Activated CD4-positive, alpha-beta T cell treated with anti-CD3 and anti-CD28 coated beads, Interleukin-2, amount 50 U/mL, for 24 hours (primary cell): Measurements from ENCODE around the gene KAZN.

ENCODE experiments used
- DNase-seq, 2 donors: peaks; one replicate each; pipeline ENCODE4 v3.0.0-alpha.2; 2020; ENCODE audit warnings: low read depth in 1 of 2, low spot score in 1 of 2

Gene KAZN

DNA sequence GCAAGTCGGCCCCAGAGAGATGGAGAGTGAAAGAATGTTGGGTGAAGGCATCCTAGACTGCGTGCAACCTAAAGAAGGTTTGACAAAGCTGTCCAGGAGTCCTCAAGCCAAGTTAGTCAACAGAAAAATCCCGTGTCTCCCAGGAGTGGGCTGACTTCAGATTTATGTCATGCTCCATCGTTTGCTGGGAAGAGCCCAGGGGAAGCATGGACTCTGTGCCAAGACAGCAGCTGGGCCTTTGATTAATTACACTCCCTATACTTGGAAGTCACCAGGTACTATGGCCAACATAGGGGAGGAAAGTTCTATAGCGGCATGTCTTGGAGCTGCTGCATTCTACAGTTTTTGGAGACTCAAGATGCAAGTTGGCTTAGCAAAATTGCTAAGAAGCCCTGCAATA is 247.4 kb downstream of the KAZN start:
- DNase-seq: no peak

DNA sequence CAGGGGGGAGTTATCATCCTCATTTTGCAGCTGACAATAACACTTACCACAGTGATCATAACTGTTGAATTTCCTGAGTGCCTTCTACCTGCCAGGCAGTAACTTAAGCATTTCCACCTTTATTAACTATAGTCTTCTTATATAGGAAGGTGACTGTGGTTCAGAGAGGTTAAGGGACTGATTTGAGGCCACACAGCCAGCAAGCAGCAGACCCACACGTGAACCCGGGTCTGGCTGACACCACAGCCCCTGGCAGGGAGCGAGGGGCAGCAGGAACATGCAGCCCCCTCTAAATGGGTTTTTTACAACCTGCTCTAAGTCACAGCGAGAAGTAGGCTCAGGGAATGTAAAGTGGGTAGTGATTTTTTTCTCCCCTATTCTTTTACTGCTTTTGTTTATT is 248.2 kb downstream of the KAZN start:
- no peak for DNase-seq

DNA sequence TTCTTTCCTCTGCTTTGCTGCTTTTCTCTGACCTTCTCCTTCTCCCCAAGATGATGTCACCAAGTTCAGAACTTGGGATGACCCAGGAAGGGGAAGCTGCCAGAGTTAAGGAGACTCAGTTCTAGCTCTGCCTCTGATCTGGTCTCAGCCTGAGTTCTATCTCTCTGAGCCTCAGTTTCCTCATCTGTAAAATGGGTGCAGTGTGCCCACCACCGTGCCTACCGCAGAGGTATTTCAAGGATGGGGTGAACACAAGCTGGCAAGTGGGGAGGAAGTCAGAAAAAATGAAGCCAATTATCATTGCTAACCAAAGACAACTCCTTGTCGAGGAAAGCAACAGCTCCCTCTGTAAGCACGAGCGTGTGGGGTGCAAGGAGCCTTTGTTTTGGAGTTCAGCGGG is 249.7 kb downstream of the KAZN start:
- no peak for DNase-seq

DNA sequence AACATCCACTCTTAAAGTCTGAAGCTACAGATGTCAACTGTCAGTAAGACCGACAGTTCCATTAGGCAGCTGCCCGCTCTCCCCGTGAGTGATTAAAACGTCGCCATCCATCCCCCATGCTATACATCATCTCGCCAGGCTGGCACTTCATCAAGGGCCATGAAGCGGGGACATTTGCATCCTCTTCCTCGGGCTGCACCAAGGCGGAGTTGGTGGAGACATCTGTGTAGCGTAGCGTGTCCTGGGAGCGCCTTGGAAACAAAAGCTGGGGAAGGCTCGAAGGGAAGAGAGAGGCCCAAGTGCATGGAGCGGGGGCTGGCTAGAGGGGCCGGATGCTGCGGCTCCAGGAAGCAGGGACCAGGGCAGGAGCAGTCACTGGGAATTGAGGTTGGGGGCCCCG is 250.1 kb downstream of the KAZN start:
- DNase-seq: no peak

DNA sequence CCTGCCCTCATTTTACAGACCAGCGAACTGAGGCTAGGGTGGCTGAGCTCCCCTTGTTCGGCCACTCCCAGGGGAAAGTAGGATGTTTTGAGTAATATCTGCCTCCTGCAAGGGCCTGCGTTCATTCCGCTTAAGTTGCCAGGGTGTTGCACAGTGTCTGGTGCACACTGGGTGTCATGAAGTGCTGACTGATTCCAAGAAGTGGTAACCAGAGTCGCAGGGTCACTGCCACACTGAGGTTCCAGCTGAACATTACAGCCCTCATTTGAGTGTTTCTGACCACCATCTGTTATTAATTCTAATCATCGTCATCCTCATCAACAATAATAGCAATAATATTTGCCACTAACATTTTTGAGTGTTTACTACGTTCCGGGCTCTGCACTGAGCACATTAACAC is 250.6 kb downstream of the KAZN start:
- DNase-seq: no peak

DNA sequence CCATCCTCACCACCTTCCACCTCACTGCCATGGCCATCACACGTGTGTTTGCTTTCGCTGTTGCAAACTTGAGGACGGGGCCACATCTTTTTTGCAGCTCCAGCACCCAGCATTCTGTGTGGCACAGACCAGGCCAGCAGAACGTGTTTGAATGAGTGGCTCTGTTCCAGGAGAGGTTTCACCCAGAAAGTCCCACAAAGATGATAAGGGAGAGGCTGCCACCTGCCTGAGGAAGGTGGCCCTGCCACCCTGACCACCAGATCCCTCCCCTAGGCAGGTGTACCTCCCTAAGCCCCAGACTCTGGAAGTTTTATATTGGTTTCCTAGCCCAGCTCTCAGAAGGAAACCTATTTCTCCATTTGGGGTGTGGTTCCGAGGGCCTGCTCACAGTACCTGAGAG is 252.1 kb downstream of the KAZN start:
- no peak for DNase-seq

DNA sequence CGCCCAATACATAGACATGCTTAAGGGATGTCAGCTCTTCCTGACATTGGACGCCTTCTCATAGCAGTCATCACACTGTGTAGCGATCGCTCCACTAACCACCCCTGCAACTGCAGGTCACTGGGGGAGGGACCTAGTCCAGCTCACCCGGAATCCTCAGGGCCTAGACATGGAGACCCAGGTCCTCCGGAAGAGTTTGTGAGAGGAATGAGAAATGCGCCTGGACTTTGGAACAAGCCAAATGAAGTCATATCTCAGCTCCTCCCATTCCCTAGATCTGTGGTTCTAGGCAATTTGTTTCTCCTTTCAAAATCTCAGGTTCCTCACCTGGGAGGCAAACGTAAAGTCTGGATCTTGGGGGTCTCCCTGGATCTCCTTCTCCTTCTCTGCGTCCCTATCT is 253.3 kb downstream of the KAZN start:
- no peak for DNase-seq

DNA sequence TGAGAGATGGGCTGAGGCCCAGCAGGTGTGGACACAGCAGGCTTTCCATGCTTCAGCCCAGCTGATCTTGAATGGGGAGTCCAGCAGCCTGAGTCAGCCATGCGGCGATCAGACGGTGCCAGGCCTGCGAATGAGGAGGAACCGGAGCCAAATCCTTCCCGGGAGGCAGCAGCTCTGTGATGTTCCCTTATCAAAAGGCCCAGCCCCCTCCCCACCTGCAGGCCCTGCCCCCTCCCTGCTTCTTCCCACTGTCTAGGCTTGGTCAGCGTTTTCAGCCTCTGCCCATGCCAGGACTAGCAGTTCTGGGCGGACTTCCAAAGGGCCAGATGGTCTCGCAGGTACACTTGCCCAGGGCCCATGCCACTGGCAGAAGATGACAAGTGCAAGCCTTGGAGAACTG is 253.8 kb downstream of the KAZN start:
- DNase-seq: no peak

DNA sequence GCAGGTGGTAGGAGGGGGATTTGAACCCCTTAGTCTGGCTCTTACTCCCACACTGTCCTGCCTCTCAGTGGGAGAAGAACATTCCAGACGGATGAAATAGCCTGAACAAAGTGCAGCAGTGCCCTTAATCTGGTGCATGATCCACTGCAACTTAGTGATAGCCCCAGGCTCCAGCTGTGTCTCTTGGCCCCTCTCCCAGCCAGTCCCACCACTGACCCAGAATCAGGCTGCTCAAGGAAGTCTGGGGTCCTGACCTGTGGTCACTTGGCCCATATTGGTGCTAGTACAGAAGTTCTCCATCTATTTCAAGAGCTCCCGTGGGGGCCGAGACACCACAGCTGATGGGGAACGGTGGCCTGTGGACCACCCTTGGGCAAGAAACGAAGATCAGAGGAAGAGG is 255.0 kb downstream of the KAZN start:
- DNase-seq: no peak

DNA sequence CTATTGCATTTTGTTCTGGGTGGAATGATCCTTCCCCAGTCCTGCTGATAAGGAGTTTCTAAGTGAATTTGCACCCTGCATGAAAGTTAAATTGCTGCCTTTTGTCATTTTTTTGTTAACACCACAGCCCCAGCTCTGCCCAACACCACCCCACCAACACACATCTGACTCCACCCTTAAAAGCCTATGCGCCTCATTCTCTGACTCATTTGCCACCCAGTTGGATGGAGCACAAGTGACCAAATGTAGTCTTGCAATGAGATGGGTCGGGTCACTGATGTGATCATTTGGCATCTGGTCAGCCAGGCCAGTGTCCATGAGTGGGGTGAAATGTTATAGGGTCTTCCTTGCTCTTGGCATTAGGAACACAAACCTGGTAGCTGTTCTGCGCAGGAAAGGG is 256.8 kb downstream of the KAZN start:
- no peak for DNase-seq

DNA sequence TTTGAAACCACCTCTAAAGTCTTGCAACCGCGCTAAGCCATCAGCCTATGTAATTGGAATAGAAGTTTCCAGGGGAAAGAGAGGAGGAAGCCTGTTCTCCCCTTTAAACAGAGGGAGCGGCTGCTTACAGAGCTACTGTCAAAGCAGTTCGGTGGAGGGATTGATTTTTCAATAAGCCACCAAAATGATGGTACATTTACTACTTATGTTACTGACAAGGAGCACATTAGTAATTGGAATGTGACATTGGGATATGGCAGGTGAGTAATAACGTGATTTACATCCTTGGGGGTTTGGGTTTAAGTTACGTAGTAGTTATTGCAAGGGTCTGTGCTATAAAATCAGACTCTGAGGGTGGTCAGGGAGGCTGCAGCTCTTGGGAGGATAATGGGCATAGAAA is 257.3 kb downstream of the KAZN start:
- DNase-seq: no peak

DNA sequence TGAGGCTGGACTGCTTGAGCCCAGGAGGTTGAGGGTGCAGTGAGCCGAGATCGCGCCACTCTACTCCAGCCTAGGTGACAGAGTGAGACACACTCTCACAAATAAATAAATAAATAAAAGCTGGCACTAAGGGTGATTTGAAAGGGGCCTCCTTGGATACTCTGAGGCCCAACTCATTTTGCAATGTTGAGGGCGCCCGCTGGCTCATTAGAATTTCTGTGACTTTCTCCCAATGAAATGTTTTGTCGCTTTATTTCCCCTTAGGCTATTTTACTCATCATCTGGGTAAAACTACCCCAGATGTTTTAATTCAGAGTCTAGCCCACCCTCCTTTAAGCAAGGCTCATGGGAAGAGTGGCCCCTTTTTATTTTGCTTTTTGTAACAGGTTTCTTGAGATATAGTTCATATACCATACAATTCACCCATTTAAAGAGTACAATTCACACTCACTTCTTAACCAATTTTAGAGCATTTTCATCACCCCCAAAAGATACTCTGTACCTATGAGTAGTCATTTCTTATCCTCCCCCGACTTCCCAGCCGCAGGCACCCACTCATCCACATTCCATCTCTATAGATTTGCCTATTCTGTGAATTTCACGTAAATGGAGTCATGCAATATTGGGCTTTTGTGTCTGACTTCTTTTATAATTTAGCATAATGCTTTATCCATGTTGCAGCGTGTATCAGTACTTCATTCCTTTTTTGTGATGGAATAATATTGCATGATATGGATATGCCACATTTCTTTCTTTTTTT is 259.1 kb downstream of the KAZN start:
- DNase-seq: no peak

DNA sequence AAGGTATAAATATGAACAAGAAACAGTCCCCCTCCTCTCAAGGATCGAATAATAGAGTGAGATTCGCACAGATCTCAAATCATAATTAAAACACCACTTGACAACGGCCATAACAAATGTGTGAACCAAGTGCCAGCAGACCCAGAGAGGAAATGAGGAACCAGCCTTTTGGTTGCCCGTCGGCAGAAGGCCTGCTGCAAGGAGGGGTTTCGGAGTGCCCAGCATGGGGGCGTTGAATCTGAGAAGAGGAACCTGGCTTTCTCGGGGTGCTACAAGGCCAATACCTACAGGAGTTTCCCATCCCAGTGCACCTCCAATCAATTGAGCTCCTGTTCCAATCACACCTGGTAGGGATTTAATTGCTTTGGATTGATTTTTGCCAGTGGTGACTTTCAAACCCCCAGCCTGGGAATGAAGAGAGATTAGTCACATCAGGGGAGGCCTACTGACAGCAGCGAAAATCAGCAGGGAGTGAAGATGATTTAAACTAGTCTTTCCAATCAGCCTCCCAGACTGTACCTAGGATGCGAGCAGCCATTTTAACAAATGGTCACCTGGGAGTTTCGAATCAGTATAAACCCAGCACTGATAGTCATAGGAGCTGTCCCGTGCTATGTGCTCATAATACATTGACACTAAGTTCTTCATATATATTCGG is 263.8 kb downstream of the KAZN start:
- DNase-seq: no peak

DNA sequence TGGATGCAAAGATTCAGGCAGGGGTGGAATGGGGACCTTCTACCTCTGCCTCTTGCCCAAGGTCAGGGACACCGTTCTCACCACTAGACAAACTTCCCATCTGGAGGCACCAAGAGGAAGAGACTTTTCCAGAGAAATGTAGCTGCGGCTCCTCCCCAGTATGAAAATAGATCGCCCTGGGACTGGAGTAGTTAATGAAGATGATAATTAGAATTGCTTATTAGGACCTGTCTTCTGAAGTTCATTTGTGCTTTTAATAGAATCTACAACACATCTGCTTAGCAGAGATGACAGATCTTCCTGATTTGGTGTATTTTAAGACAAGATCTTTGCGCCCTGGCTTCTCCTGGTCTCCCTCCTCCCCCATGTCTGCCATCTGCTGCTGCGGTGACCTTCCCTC is 266.6 kb downstream of the KAZN start:
- DNase-seq: no peak

DNA sequence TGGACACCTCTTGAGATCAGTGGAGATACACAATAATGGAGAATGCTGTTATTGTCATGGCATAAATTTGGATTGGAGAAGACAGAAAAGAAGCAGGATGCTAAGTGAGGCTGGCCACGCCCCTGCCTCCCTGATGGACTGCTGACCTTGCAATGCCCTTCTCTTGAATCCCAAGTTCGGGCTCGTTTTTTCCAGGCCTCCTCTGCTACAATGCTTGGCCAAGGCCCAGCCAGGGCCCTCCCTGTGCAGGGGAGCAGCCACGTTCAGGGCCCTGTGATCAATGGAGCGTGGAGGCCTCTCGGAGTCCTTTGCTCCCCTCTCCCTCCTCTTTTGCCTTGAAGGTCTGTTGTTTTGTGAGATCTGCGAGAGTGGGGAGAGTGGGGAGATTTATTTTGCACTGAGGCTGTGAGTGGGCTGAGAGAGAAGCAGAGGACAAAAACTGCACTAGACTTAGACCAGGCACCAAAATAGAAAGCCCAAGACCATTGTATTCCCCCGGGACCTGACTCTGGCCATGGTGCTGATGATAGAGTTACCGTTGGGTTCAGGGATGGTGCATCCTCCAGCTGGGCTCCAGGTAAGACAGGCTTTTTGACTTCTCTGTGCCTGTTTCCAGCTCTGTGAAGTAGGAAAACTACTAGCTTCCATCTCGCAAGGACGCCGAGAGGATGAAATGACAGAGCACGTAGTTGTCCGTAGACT is 268.6 kb downstream of the KAZN start:
- no peak for DNase-seq

DNA sequence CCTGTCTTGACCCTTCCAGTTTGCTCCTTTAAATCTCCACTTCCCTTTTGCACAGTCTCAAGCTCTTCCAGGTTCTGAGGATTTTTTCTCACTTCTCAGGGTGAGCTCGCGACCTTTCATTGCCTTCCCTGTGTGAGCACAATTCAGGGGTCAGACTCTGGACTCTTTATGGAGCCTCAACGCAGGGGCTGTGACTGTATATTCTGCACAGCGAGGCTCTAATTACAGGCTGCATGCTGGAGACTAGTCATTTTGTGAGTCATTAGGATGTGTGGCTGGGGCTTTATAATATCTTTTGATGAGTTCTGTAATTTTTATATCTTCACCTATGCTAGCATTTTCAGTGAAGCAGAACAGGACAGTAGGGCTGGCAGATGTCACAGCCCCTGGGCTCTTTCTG is 270.7 kb downstream of the KAZN start:
- DNase-seq: no peak

DNA sequence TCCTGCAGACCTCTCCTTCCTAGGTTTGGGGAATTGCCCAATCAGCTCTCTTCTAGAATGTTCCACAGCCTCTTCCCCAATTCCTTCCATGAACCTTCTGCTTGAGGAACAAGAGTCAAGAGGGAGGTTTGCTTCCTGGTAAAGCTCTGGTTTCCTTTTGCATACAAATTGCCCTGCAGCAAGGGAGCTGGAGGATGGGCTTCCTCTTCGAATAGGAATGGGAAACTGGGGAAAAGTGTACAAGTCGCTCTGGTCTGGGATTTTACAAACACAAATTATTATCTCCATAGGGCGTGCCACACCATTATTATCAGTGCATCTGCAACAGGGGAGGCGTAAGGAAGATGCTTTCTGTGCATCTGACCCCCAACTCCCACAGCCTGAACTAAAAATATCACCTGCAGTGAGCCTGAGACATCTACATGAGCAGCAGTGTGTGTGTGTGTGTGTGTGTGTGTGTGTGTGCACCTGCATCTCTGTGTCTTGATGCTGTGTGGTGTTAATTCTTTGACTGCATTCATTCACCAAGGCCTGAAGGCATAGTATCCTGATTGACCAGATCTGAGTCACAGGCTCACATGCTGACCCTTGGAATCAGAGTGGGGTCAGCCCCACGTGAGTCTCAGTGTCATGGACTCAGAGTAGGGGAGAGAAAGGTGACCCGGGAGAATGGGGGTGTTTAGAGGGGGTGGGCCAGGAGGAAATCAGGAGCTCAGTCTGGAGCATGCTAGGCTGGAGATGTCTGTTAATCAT is 272.9 kb downstream of the KAZN start:
- DNase-seq: no peak

DNA sequence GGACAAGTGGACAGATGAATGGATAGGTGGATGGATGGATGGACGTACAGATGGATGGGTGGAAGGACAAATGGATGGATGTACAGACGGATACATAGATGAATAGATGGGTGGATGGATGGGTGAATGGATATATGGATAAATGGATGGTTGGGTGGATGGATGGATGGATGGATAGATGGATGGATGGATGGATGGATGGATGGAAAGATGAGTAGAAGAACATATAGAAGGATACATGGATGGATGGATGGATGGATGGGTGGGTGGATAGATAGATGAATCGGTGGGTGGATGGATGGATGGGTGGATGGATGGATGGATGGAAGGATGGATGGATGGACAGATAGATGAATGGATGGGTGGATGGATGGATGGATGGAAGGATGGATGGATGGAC is 274.3 kb downstream of the KAZN start:
- no peak for DNase-seq

DNA sequence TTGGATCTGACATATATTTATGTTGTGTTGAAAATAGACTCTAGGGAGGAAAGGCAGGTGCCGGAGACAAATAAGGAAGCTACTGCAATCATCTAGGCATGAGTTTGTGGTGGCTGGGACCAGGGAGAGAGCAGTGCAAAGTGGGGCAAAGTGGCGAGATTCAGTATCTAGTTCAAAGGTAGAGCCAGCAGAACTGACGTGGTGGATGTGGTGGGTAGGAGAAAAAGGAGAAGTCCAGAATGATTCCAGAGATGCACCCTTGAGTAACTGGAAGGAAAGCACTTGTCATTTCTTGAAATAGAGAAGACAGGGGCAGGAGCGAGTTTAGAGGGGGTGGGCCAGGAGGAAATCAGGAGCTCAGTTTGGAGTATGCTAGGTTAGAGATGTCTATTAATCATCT is 275.2 kb downstream of the KAZN start:
- no peak for DNase-seq

DNA sequence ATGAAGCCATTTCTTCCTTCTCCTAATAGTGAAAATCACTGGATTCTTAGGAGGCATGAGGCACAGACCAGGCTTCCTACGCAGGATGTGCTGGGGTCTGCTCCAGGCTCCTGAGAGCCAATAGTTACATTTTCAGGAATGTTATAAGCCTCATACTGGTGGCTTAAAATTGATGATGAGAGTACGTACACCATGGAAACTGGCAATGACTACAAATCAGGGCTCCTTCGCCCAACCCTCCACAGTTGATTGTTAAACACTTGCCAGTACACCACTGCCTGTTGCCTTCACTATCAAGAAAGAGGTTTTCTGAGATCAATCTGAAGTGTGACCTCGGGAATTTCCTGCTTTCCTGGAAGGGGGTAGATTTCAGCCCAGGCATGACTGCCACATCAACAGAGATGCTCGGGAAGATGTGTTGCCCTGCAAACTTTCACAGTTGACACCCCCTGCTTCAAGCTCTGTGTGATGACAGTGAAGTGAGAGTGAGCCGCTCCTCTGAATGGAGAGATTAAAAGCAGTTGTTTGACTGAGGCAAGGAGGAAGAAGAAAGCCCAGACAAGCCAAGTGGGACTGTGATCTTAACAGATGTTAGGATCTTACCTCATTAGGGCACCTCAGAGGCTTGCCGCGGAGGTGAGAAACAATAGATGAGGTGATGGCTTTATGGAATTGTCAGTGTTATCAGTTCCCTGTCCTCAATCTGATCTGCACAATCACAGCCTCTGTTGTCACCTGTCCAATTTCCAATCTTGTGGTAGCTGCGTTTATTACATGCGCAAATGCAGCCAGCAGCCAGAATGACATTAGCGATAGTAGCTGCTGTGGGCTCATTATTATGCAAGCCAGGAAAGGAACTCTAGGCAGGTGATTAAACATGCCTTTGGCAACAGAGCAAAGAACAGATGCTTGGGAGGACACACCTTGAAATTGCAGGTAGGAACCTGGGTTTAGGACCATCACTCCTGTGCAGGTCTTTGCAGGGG is 277.3 kb downstream of the KAZN start:
- no peak for DNase-seq

DNA sequence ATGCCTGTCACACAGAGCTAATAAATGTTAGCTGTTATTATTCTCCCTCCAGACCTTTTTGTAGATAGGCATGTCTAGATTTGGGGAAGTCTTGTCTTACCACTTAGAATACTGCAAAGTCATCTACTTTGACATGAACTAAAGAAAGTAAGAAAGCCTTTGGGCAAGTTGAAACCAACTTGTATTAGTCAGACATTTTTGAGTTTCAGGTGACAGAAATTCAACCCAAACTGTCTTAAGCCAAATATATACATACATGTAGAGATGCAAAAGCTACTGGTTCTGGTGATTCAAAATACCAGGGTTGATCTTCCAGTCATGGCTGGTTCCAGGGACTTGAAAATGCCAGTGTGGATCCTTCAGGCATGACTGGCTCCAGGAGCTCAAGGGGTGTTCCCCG is 278.3 kb downstream of the KAZN start:
- no peak for DNase-seq
